SIG-M5 (cell line): ENCODE data around the gene CYBA.
"Not testable (repeated sequence)": the region's sequence is repeated elsewhere in the genome, so short reads cannot be mapped to it uniquely, and the experiment has no call there.

Source experiments
- DNase-seq: peaks from one replicate; lab custom pipeline; 2025; lab: John Stamatoyannopoulos, UW

Gene CYBA

DNA sequence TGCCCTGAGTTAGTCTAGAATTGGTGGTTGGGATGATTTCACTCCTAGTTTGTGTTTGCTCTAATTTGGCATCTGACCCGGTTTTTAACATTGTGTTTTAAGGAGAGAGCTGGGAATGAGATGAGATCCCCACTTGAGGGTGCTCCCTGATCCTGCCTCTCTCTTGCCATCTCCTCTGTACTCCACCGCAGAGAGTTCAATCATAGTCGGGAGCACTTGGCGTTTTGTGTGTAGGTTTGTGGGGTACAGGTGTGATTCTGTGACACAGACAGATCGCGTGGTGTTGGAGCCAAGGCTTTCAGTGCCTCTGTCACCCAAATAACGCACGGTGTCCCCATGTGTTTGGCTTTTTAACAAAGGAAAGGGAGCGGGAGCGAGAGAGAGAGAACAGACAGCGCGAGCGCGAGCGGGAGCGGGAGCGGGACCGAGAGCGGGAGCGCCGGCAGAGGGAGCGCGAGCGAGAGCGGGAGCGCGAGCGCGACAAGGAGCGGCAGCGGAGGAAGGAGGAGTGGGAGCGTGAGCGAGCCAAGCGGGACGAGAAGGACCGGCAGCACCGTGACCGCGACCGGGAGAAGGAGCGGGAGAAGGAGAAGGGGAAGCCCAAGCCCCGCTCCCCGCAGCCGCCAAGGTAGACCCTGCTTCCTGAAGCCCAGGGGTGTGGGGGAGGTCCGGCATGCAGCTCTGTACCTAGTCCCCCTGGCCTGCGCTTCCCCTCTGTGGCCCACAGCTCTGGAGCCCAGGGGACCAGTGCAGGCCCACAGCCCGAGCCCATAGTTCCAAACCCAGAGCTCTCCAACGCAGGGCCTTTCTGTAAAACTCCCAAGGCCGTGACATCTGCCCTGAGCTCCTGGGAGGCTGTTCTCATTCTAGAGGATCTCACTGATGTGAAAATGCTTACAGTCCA lies 39.7 kb downstream of the CYBA start:
- DNase-seq = no peak

DNA sequence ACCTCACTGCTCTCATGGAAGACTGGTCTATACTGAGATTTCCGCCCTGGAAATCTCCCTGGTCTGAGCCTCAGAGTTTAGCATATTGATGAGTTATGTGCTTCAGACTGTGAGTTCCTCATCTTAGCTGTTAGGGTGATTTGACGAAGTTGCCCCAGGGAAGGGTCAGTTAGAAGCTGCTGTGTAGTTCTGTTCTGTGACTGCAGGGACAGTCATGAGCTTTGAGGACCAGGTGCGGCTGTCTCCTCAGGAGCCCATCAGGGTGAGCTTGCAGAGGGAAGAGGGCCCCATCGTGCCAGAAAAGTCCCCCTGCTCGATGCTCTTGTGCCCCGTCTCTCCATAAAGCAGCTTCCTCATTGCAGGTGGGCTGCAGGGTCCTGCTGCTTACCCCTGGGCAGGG lies 40.8 kb downstream of the CYBA start:
- DNase-seq = no peak

DNA sequence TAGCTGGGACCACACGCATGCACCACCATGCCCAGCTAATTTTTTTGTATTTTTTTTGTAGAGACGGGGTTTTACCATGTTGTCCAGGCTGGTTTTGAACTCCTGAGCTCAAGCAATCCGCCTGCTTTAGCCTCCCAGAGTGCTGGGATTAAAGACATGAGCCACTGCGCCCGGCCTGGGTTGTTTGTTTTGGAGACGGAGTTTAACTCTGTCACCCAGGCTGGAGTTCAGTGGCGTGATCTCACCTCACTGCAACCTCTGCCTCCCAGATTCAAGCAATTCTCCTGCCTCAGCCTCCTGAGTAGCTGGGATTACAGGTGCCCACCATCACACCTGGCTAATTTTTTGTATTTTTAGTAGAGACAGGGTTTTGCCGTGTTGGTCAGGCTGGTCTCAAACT lies 41.4 kb downstream of the CYBA start:
- not testable (repeated sequence) for DNase-seq

DNA sequence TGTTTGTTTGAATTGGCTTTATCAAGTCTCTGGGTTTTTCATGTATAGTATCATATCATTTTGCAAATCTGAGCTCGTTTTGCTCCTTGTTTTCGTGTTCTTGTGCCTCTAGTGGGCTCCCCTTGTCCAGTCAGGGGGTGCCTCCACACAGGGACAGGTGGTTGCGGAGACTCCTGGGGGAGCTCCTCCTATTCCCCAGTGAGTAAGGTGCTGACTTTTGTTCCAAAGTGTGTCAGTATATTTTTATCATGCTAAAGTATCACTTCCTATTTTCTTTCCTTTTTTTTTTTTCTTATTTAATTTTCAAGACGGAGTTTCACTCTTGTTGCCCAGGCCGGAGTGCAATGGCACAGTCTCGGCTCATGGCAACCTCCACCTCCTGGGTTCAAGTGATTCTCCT lies 42.8 kb downstream of the CYBA start:
- DNase-seq = no peak

DNA sequence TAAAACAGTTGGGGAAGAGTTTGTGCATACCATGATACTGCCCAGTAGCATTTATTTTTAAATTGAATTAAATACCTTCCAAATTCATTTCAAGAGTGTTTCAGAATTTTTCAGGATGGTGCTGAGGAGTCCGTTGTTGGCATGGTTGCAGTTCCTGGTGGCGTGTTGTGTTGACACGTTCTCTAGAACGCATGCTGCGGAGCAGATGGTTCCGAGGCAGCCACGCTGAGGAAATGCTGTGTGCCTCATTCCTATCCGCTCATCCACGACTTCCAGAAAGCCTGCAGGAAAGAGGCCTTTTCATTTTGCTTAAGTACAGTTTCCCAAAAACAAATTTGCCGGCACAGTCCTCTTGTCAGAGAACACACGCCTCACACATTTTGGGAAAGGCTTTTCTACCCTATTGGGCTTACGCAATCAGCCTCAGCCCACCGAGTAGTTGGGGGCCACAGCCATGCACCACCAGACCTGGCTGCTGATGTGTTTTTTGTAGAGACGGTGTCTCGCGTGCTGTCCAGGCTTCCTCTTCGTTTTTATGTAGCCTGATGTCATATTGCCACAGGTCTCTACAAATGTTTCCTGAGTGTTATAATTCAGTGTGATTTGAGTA lies 44.6 kb downstream of the CYBA start:
- no peak for DNase-seq

DNA sequence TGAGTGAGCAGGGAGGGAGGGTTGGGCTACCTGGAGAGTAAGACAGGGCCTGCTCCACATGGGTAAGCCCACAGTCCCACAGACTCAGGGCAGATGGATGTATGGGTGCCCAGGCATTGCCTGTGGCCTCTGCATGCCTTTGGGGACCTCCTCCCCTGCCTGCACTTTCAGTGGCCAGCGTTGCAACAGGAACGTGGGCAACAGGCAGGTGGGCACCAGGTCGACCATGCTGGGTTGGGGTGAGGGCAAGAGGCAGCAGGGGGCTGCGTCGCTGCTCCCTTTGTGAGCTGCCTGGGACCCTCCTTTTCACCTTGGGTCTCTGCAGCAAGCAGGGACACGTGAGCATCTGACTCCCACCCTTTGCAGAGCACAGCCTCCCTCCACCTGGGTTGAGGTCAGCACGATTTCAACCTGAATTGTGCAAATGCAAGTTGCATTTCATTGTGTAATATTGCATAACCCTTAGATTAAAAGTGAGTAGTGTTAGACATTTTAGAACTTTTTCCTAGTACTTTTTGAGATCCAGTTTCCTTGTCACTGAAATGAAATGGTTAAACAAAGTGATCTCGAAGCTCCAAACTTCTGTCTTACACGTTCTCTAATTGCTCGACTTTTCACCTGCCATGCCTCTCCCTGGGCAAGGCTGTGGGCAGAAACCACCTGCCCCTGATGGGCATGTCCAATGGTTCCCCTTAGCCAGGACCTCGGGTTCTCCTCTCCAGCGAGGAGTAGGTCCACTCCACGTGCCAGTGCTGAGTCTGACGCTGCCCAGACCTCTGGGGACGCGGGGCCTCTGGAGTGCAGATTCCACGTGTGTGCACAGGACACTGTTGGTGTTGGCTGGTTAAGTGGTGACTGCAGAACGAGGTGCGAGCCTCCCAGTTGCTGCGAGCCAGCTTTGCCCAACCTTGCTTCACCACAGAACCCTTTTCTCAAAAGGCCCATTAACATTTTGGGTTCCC lies 45.4 kb downstream of the CYBA start:
- DNase-seq = no peak

DNA sequence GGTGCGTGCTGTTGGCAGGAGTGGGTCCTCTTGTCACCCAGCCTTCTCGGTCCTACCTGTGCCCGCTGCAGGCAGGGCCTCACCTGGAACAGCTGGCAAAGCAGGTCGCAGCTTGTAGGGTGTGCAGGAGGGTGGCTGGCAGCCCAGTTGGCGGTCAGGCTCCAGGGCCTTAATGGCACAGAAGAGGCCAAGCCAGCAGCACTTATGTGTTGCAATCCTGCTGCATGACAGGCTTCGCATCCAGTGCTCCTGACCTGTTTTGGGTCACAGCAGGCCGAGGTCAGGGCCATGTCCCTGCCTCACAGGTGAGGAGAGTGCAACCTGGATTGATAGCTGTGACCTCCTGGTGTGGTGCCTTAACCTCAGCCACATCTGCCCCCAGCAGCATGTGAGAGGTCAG lies 48.8 kb downstream of the CYBA start:
- no peak for DNase-seq

DNA sequence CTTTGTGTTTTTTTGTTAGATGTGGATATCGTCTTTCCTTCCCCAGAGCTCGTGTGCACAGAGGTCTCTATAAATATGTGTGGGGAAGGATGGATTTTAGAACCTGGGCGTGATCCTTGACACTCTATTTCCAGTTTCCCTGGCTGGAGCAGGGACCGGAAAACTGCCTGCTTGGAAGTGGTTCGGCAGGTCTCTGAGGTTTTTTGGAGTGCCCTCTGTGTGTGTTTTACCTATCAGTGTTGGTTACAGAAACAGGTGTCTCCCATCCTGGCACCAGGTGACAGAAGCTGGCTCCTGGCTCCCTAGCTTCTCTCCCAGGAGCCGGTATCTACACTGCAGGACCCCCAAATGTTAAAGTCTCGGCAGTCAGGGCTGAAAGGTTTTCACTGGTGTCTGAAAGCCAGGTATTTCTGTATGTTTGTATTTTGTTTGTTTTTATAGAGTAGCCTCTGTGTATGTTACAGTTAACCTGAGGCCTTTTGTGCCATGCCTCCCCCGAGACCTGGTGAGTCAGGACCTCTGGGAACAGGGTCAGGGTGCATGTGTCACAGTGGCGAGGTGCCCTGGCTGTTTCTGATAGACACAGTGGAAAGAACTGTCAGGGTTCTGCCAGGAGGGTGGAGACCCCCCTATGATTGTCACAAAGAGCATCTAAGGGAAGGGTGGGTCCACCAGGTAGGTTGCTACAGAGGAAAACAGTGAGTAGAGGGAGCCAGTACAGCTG lies 49.4 kb downstream of the CYBA start:
- DNase-seq = no peak

DNA sequence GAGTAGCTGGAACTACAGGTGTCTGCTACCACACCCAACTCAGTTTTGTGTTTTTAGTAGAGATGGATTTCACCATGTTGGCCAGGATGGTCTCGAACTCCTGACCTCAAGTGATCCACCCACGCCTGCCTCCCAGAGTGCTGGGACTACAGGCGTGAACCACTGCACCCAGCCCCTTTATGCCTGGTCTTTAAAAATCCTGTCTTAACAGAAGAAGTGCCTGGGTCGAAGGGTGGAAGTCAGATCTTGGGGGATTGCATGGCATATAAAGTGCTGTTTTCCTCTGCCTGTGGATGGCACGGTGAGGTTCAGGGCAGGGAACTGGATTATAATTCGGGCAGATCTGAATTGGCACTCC lies 50.3 kb downstream of the CYBA start:
- no peak for DNase-seq

DNA sequence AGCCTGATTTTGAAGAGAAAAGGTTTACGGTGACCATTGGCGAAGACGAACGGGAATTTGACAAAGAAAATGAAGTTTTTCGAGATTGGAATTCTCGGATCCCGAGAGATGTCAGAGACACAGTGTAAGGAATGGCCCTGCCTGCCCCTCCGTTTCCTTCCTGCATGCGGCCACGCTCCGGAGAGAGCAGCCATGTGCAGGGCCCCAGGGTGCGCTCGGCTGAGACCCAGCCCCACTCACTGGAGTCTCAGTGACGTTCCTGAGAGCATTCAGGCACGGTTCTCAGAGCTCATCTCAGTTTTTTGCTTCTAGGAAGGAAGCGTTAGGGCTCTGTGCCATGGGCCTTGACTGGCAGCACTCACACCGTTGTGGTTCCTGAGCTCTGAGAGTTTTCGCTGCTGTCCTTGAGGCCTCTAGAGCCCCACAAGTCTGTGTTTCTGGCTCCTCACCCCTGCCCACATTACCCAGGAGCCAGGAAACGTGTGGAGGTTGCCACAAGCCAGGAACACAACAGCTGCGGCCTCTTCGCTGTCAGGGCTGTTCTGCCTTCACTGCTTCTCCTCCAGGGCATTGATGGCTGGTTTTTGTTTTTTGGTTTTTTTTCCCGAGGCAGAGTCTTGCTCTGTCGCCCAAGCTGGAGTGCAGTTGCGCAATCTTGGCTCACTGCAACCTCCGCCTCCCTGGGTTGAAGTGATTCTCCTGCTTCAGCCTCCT lies 50.9 kb downstream of the CYBA start:
- DNase-seq = no peak

DNA sequence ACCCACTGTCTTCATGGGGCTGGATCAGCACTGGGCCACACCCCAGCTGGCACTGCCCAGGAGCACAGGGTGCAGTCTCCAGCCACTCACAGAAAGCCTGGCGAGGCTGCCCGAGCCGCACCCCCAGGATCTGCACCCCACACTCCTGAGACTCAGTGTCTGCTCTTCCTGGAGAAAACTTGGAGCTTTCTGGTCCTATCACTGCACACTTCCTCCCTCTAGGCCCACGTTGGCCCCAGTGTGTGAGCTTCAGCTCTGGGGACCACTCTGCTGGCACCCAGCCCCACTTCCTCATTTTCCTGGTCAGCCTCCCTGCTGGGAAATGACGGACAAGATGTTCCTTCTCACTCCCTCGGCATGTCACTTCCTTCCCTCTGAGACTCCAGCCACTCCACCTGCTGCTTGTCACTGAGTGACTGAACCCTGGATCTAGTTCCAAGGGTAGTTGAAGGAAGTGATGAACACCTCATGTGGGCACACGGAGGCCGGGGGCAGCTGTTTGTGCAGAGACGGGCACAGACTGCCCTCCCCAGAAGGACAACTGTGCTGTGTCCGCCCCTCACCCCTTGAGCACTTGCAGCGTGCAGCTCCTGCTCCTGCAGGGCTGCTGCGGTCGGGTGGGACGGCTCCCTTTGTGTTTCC lies 51.6 kb downstream of the CYBA start:
- DNase-seq = no peak

DNA sequence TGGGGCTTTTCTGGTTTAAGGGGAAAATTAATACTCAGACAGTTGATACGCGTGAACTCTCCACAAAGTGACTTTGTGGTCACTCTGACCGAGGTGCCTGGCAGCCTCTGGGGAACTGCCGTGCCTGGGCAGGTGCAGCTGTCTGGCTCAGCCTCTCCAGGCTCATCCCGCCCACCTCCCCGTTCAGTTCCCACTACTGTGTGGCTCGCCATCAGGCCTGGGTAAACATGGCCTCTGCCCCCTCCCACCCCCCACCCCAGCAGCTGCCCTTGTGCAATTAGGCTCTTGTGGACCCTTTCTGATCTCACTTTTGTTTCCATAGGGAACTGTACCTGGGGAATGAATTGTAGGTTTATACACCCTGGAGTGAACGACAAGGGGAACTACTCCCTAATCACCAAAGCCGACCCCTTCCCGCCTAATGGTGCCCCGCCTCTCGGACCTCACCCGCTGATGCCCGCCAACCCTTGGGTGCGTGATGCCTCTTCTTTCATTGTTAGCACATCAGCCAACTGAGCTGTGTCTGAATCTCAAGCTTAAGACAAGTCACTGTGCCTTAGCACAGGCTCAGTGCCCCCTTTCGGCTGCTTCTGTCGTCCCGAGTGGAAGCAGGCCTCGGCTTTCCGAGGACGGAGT lies 52.9 kb downstream of the CYBA start:
- DNase-seq = no peak

DNA sequence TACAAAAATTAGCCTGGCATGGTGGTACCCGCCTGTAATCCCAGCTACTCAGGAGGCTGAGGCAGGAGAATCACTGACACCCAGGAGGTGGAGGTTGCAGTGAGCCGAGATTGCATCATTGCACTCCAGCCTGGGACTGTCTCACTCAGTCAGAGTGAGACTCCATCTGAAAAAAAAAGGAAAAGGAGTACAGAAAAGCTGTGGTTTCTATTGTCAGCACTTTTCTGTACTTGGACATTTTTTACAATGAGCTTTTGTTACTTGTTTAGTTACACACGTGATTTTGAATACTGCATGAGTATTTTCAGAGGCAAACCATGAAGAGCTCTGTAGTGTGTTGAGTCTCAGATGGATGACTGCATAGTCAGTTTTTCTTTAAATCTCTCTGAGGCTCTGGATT lies 54.4 kb downstream of the CYBA start:
- DNase-seq = no peak

DNA sequence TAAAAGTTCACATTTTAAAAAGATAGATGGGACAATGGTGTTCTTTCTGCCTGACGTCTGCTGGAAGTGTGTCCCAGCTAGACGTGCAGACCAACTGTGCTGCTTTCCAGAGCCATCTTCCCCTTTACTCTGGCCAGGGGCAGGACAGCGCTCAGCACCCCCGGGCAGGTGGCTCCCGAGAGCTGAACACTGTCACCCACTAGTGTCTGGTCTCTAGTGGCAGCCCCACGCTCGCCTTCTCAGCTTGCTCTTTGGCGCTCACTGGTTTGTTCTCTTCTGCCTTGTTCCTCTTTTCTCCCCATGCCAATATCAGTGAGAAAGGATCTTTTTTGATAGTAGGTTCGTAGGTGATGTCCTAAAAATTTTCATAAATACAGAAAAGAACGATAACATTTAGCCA lies 54.9 kb downstream of the CYBA start:
- DNase-seq = no peak

DNA sequence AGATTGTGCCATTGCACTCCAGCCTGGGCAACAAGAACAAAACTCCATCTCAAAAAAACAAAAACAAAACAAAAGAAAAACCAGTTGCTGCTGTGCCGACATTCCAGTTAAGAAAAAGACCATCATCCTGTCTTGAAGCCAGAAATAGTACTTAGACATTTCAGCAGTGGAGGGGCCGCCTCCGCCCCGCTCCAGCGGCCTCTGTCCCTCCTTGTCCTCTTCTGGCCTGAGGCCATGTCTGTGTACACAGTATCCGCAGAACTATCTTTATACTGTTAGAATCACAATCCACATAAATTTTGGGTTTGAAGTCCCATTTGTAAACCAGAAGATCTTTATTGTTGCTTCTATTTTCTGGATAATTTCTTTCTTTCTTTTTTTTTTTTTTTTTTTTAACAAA lies 55.8 kb downstream of the CYBA start:
- DNase-seq = no peak

DNA sequence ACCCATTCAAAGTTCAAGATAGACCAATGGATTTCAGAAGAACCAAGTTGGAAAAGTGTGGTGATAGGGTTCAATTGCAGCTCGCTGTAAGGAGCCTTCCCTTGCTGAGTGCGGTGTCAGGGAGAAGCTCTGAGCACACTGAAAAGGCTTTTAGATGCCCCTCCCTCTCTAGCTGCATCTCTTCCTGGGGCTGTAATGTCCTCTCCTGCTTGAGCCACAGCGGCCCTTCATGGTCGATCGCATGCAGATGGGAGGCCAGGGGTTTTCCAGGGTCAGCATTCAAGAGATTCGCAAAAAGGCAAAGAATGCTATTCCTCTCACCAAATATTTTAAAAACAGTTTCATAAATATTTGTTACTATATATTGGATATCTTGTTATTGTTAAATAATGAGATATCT lies 56.9 kb downstream of the CYBA start:
- no peak for DNase-seq

DNA sequence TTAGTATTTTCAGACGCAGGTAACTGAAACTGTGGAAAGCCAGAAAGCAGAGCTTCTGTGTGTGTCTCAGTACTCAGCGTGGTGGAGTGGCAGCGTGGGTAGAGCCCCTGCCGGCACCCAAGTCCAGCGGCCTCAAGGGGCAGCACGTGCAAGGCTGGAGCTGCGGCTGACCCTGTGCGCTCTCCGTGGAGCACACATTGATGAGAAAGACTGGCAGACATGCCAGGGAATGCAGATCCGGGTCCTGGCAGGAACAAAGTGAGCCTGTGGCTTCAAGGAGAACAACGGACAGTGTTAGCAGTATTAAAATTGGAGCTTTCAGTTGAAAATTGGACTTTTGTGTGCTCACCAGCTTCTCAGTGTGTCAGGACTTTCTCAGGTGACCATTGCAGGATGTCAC lies 57.4 kb downstream of the CYBA start:
- no peak for DNase-seq
